Nephron (organoid): ENCODE results near the gene UMOD.

ENCODE experiments used
- H3K27ac Mint-ChIP-seq, 3 experiments: 2 replicates each; pipeline ENCODE4 v1.8.0; 2020; ENCODE audit warnings: mixed read lengths in 3 of 3, mild to moderate bottlenecking in 2 of 3, moderate library complexity in 1 of 3
- H3K27me3 Mint-ChIP-seq: 2 replicates; pipeline ENCODE4 v1.8.0; 2021; ENCODE audit warnings: low read depth, mild to moderate bottlenecking, moderate library complexity, mixed read lengths
- H3K36me3 Mint-ChIP-seq: 2 replicates; pipeline ENCODE4 v1.8.0; 2020; ENCODE audit warnings: low read depth, mixed read lengths
- H3K4me1 Mint-ChIP-seq: 2 replicates; pipeline ENCODE4 v1.8.0; 2020; ENCODE audit warnings: mixed read lengths
- H3K4me3 Mint-ChIP-seq, 3 experiments: 2 replicates each; pipeline ENCODE4 v1.8.0; 2020; ENCODE audit warnings: mild to moderate bottlenecking in 3 of 3, mixed read lengths in 3 of 3, moderate library complexity in 2 of 3
- H3K9me3 Mint-ChIP-seq: 2 replicates; pipeline ENCODE4 v1.8.0; 2020; ENCODE audit warnings: mixed read lengths
- CTCF ChIP-seq, 3 experiments: fragments of 200-600 bp; sonication (generic); IDR thresholded peaks; one replicate each; pipeline ENCODE4 v1.5.0; 2021; ENCODE audit warnings: antibody characterized with exemption in 3 of 3; ENCODE audit not compliant: unreplicated experiment in 3 of 3

UMOD gene

GRCh38 chr16:20352615-20353014 is at the start of gene UMOD:
Gene UMOD, minus strand, starts transcription at chr16:20352715. Its CDS starts 1,978 bp downstream, at chr16:20350737.
- Mint-ChIP-seq H3K36me3 (no peaks in the 10 kb centered on the region), H3K9me3 (peaks cover 2% of the 10 kb centered on the region), H3K27me3 (peaks cover 5% of the 10 kb centered on the region), H3K4me3 (no peak within 1 kb of the TSS), H3K4me1 (no peaks in the 10 kb centered on the region), H3K27ac (no peak within 1 kb of the TSS)
- TF ChIP-seq CTCF (IDR thresholded peaks at IDR 0.05; ENCODE audit: unreplicated experiment in 3 of 3): no peak

- no peak overlapping the region for H3K27ac Mint-ChIP-seq
- H3K4me1 Mint-ChIP-seq: no peaks in the 10 kb centered on the region
- no peaks in the 10 kb centered on the region for H3K36me3 Mint-ChIP-seq
- H3K4me3 Mint-ChIP-seq: no peak overlapping the region
- no peaks in the 10 kb centered on the region for H3K9me3 Mint-ChIP-seq
- H3K27me3 Mint-ChIP-seq: peaks cover 5% of the 10 kb centered on the region
- TF ChIP-seq CTCF (IDR thresholded peaks at IDR 0.05; ENCODE audit: unreplicated experiment in 3 of 3): no peak
Measured at GRCh38 chr16:20401475-20402016, 49.0 kb upstream of the UMOD start.

- Mint-ChIP-seq H3K4me1 (no peaks in the 10 kb centered on the region), H3K27me3 (peaks cover 5% of the 10 kb centered on the region), H3K27ac (no peak overlapping the region), H3K4me3 (no peak overlapping the region), H3K36me3 (no peaks in the 10 kb centered on the region), H3K9me3 (no peaks in the 10 kb centered on the region)
- no peak for TF ChIP-seq CTCF (IDR thresholded peaks at IDR 0.05; ENCODE audit: unreplicated experiment in 3 of 3)
Measured at GRCh38 chr16:20401066-20401465, 48.6 kb upstream of the UMOD start.

GRCh38 chr16:20399185-20399584 is 46.7 kb upstream of the UMOD start:
- Mint-ChIP-seq H3K4me3 (no peak overlapping the region), H3K27me3 (peaks cover 5% of the 10 kb centered on the region), H3K4me1 (no peaks in the 10 kb centered on the region), H3K36me3 (no peaks in the 10 kb centered on the region), H3K27ac (no peak overlapping the region), H3K9me3 (no peaks in the 10 kb centered on the region)
- TF ChIP-seq CTCF (IDR thresholded peaks at IDR 0.05; ENCODE audit: unreplicated experiment in 3 of 3): no peak

GRCh38 chr16:20398603-20399002 is 46.1 kb upstream of the UMOD start:
- no peaks in the 10 kb centered on the region for H3K9me3 Mint-ChIP-seq
- peaks cover 6% of the 10 kb centered on the region for H3K4me1 Mint-ChIP-seq
- H3K36me3 Mint-ChIP-seq: no peaks in the 10 kb centered on the region
- no peak for TF ChIP-seq CTCF (IDR thresholded peaks at IDR 0.05; ENCODE audit: unreplicated experiment in 3 of 3)
- H3K27ac Mint-ChIP-seq: no peak overlapping the region
- peaks cover 5% of the 10 kb centered on the region for H3K27me3 Mint-ChIP-seq
- no peak overlapping the region for H3K4me3 Mint-ChIP-seq

GRCh38 chr16:20397468-20398074 is 45.1 kb upstream of the UMOD start:
- TF ChIP-seq CTCF (IDR thresholded peaks at IDR 0.05; ENCODE audit: unreplicated experiment in 3 of 3): no peak
- no peaks in the 10 kb centered on the region for H3K36me3 Mint-ChIP-seq

More at GRCh38 chr16:20397468-20398074, 45.1 kb upstream of the UMOD start:
- no peak overlapping the region for H3K27ac Mint-ChIP-seq
- peaks cover 12% of the 10 kb centered on the region for H3K4me1 Mint-ChIP-seq
- no peak overlapping the region for H3K4me3 Mint-ChIP-seq
- H3K9me3 Mint-ChIP-seq: no peaks in the 10 kb centered on the region
- H3K27me3 Mint-ChIP-seq: peaks cover 5% of the 10 kb centered on the region
